AG09309 (cell line): Measurements from ENCODE around the gene MKRN2.

Experiments used
- DNase-seq: peaks from one replicate; pipeline ENCODE4 v3.0.0-alpha.2; 2010; ENCODE audit warnings: low read depth
- H3K4me3 ChIP-seq: 2 replicates; pipeline ENCODE4 v1.5.1; 2011; ENCODE audit warnings: mild to moderate bottlenecking, low read depth, low read length, moderate library complexity; ENCODE audit not compliant: control insufficient read depth
- TF ChIP-seq, protein P1 (sequence below): IDR thresholded peaks from 2 replicates; pipeline ENCODE4 v1.5.1; 2011; ENCODE audit warnings: mild to moderate bottlenecking, low read depth, low read length, inconsistent platforms; ENCODE audit not compliant: insufficient read depth, control insufficient read depth; ENCODE audit errors: missing control alignments

The MKRN2 gene, protein sequence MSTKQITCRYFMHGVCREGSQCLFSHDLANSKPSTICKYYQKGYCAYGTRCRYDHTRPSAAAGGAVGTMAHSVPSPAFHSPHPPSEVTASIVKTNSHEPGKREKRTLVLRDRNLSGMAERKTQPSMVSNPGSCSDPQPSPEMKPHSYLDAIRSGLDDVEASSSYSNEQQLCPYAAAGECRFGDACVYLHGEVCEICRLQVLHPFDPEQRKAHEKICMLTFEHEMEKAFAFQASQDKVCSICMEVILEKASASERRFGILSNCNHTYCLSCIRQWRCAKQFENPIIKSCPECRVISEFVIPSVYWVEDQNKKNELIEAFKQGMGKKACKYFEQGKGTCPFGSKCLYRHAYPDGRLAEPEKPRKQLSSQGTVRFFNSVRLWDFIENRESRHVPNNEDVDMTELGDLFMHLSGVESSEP

DNA sequence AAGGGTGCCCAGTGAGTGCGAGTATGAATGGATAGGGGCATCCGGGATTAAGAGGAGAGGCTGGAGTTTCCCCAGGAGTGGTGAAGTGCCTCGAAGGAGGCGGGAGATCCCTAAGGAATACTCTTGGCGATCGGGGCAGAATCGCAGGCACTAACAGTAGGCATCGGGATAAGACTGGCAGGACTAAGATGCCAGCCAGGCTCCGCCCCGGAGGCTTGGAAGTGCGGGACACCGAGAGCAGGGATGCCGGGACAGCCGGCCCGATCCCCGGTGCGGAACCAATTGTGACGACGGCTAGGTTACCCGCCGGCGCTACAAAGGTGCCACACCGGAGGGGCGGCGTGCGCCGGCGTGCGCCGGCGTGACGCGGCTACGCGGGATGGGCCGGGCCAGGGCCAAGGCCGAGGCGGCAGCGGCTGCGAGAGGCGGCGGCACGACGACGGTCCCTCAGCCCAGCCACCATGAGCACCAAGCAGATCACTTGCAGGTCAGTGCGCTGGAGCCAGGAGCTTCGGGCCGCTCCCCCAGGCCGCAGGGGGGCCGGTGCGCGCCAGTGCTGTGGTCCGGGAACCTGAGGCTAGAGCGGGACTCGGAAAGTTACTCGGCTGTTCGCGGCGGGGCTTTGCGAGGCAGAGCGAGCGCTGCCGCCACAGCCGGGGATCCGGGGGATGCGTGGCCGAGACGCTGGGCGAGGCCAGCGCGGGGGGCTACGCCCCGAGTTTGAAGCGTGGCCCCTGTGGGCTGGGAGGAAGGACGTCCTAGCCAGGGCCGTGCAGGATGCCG, at the start of gene MKRN2:
TSS of gene MKRN2 (plus strand) at position 398 of the 783 bp plus-strand sequence. CDS start at position 462, 64 bp downstream.
- peak; percentile 34 for DNase-seq
- peak within 1 kb of the TSS; percentile 80 for H3K4me3 ChIP-seq
- TF ChIP-seq, protein P1, sequence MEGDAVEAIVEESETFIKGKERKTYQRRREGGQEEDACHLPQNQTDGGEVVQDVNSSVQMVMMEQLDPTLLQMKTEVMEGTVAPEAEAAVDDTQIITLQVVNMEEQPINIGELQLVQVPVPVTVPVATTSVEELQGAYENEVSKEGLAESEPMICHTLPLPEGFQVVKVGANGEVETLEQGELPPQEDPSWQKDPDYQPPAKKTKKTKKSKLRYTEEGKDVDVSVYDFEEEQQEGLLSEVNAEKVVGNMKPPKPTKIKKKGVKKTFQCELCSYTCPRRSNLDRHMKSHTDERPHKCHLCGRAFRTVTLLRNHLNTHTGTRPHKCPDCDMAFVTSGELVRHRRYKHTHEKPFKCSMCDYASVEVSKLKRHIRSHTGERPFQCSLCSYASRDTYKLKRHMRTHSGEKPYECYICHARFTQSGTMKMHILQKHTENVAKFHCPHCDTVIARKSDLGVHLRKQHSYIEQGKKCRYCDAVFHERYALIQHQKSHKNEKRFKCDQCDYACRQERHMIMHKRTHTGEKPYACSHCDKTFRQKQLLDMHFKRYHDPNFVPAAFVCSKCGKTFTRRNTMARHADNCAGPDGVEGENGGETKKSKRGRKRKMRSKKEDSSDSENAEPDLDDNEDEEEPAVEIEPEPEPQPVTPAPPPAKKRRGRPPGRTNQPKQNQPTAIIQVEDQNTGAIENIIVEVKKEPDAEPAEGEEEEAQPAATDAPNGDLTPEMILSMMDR, result no peak

DNA sequence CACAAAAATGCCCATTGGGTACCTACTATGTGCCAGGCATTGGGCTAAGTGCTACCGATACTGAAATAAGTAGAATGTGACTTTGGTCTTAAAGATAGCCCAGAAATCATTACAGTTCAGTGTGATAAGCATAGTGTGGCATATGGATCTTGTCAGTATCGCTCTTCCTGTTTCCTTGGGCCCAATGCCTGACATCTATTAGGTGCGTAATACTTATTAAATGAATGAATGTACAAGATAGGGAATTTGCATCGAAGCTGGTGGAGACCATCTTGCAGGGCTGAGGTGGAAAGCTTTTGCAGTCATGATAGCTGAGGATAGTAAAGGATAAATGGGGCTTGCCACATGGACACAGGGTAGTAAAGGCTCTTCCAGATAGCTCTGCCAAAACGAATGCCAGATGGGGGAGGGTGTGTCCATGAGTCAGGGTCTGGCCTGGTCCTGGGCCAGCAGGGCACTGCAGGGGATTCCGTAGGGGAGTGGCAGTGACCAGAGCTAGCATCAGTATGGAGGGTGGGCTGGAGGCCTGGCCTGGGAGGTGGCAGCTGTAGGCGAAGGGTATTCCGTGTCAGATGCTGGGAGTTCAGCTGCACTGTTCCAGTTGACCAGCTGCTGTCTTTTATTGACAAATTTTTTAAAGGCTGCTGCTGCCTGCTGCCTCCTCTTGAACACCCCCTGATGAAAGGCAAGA, 49.2 kb upstream of the MKRN2 start:
- TF ChIP-seq, protein P1, result no peak
- no peak for DNase-seq
- peak overlapping the region; percentile 19 for H3K4me3 ChIP-seq

DNA sequence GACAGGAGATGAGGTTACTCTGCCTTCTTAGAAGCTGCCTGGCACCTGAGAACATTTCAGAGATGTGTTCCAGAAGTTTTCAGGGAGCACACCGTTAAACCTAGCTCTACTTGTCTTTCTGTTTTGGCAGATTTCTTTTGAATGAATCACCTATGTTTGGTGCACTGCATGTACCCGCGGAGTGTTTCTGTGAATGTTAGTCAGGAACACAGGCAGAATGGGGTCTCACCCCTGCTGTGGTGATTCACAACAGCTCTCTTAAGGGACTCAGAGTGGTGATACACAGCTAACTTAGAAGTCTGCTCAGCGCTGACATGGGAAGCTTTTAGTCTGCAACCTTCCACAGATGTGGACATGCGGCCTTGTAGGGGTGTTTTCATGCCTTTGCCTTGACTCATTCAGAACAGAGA, 48.6 kb upstream of the MKRN2 start:
- peak; percentile 96 for DNase-seq
- H3K4me3 ChIP-seq, result no peak overlapping the region; the same call in 1 of the 2 replicates
- TF ChIP-seq, protein P1, result no peak

DNA sequence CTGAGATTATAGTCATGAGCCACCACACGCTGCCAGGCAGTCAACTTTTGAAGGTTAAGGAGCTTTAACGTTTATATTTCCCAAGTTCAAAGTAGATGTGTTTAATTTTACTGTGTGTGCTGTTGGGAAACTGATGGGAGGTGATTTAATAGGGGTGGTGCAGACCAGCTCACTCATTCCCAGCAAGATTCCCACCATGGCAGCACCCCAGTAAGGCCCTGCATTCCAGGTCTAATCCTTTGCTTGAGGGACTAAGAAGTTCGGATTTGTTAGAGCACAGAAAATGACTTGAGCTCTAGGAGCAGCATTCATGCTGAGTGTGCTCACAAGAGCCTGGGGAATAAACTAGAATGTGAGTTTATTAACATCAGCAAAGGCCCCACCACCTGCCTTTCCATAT, 47.4 kb upstream of the MKRN2 start:
- H3K4me3 ChIP-seq, result no peak overlapping the region
- TF ChIP-seq, protein P1, result no peak
- no peak for DNase-seq

DNA sequence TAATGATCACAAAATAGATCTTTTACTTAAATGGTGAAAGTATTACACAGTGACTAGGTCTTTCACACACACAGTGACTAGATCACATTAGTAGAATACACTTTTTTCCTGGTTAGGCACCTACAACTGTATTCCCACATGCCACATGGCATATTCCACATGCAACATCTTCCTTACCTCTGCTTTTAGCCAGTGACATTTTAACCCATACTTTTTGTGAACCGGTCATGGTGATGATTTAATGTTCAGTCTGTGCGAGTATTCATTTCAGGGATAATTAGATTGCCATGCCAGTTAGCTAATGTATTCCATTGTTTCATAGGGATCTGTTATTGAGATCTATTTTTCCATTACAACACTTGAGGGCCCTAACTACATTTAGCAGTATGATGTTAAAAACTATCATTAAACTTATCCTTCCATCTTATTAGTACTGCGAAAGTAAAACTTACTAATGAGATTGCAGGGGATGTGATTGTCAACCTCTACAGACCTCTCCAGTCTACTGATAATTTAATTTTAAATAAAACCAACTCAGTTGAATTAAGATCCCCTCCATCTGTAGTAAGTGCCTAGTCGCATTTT, 44.3 kb upstream of the MKRN2 start:
- no peak overlapping the region for H3K4me3 ChIP-seq
- no peak for DNase-seq
- TF ChIP-seq, protein P1, result no peak

DNA sequence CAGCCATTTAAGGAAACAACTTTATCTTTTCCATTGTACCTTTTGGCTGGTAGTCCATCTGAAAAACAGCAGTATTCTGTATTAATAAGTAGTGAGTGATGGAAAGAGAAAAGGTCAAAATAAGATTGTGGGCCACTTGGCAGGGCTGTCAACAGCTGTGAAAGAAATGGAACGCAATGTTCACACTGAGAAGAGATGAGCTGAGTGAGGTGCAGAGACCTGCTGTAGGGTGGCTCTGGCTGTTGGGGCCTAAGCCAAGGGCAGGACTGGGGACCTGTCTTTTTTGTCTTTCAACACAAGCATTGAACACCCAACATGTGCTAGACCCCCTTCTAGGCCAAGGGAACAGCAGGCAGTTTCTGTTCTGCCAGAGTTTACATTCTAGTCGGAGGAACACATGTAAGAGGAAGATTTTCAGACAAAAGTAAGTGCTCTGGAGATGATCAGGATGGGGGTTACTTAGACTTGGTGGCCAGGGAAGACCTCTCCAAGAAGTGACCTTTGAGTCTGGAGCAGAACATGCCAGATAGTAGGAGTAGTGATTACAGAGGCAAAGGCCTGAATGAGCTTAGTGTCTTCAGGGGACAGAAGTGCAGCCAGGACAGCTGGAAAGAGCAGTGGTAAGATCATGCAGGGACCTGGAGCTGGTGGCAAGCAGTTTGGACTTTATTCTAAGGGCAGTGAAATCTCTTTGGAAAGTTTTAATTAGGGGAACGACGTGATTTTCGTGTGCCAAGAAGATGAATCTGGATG, 43.0 kb upstream of the MKRN2 start:
- H3K4me3 ChIP-seq, result no peak overlapping the region
- no peak for DNase-seq
- TF ChIP-seq, protein P1, result no peak
